Adrenal gland (tissue), 12 donors: Measurements from ENCODE around the gene MKNK2. TPM values are rescaled to one million over a fixed set of nuclear protein-coding genes. Genes with fewer than 3 reads are reported as not detected.
"Not testable (repeated sequence)": the region's sequence is repeated elsewhere in the genome, so short reads cannot be mapped to it uniquely, and the experiment has no call there.

Source experiments
- DNase-seq, 7 donors: peaks; one replicate each; pipeline ENCODE4 v3.0.0-alpha.2; 2019 to 2020
- H3K27ac ChIP-seq, 5 donors: fragments of 200-600 bp; sonication (generic) in 4 of 5; 1 replicate in 3 of 5; 2 replicates in 2 of 5; pipeline versions ENCODE4 v1.5.1 to v1.8.0; 2016 to 2020; ENCODE audit warnings: mild to moderate bottlenecking in 1 of 5
- H3K27me3 ChIP-seq: fragments of 200-600 bp; 2 replicates; pipeline ENCODE4 v1.8.0; 2021
- H3K36me3 ChIP-seq, 2 donors: fragments of 200-600 bp; replicated peaks in 1 of 2; 1 replicate in 1 of 2; 2 replicates in 1 of 2; pipeline versions ENCODE4 v1.5.1 to v1.8.0; 2018 to 2022
- H3K4me1 ChIP-seq, 2 donors: fragments of 200-600 bp; replicated peaks in 1 of 2; 1 replicate in 1 of 2; 2 replicates in 1 of 2; pipeline versions ENCODE4 v1.5.1 to v1.8.0; 2018 to 2021
- H3K4me3 ChIP-seq, 4 donors: fragments of 200-600 bp; sonication (generic) in 3 of 4; one replicate each; pipeline ENCODE4 v1.5.1; 2016 to 2018
- H3K9me3 ChIP-seq, 3 donors: fragments of 200-600 bp; sonication (generic) in 1 of 3; replicated peaks in 1 of 3; 1 replicate in 2 of 3; 2 replicates in 1 of 3; pipeline versions ENCODE4 v1.5.1 to v1.8.0; 2016 to 2021
- CTCF ChIP-seq, 6 experiments: fragments of 450-650 bp in 4 of 6; fragments of 200-600 bp in 2 of 6; sonication (generic) in 1 of 6; IDR thresholded peaks; 1 replicate in 5 of 6; 2 replicates in 1 of 6; pipeline versions ENCODE4 v1.5.1 to v1.8.0; 2016 to 2021; ENCODE audit warnings: antibody characterized with exemption in 6 of 6, mild to moderate bottlenecking in 2 of 6, moderate library complexity in 1 of 6
- POLR2A ChIP-seq, 2 donors: fragments of 450-650 bp; IDR thresholded peaks; one replicate each; pipeline ENCODE4 v1.6.1; 2017; ENCODE audit warnings: antibody characterized with exemption in 2 of 2, mild to moderate bottlenecking in 2 of 2, moderate library complexity in 1 of 2
- WGBS, 4 donors: extraction: QIAGEN DNeasy Blood & Tissue Kit in 2 of 4; methylation state at CpG; one replicate each; pipeline versions ENCODE4 v1.1.5 to v1.1.7; 2013 to 2017; 5-methylcytosine and 5-hydroxymethylcytosine counted together
- intact Hi-C, 2 donors: fragments of 100-400 bp; cut with DNase I; formaldehyde crosslinking; loops; one replicate each; pipeline versions ENCODE4 v1.14.1 to v1.15.0; 2022 to 2023
- polyA plus RNA-seq, 3 donors: library from polyadenylated mRNA; stranded (reverse); fragments of 200-250 nt in 2 of 3; fragments of 350-450 nt in 1 of 3; fragmentation: Illumina TruSeq in 1 of 3; extraction: RNeasy Lipid Tissue Mini Kit (QIAGEN cat#74804) in 1 of 3; gene quantifications; one replicate each; pipeline ENCODE4 v1.2.3, GENCODE V29; 2013 to 2014
- small RNA-seq, 2 donors: library from RNA; depleted of rRNA; stranded (forward); fragments of <200 nt; gene quantifications; one replicate each; pipeline ENCODE3, GENCODE V24; 2016
- total RNA-seq, 9 donors: library from RNA; depleted of rRNA in 4 of 9; stranded (reverse); fragments of >200 nt in 4 of 9; fragments of 120-200 nt in 1 of 9; fragmentation: NEBNext Ultra II Directional in 1 of 9; extraction: Animal tissue kit (Norgen Biotek cat#: 25700) in 1 of 9; gene quantifications; one replicate each; pipeline versions ENCODE4 v1.1.0 to v1.2.4, GENCODE V29; 2013 to 2023
- donor health status: healthy with polysubstance abuse.
- donor health status: Bipolar disorder and iron deficiency.
- donor health status: DM: yes; HTN: yes; CAD: no.
- donor health status: DM: no; HTN: no; CAD: no.
- donor health status: DM: no; HTN: no; CAD: no.
- donor health status: DM: yes; HTN: yes; CAD: no.

Gene MKNK2
- total and polyA plus RNA-seq, 12 donors = 25.5 to 440 (median 164) TPM

DNA sequence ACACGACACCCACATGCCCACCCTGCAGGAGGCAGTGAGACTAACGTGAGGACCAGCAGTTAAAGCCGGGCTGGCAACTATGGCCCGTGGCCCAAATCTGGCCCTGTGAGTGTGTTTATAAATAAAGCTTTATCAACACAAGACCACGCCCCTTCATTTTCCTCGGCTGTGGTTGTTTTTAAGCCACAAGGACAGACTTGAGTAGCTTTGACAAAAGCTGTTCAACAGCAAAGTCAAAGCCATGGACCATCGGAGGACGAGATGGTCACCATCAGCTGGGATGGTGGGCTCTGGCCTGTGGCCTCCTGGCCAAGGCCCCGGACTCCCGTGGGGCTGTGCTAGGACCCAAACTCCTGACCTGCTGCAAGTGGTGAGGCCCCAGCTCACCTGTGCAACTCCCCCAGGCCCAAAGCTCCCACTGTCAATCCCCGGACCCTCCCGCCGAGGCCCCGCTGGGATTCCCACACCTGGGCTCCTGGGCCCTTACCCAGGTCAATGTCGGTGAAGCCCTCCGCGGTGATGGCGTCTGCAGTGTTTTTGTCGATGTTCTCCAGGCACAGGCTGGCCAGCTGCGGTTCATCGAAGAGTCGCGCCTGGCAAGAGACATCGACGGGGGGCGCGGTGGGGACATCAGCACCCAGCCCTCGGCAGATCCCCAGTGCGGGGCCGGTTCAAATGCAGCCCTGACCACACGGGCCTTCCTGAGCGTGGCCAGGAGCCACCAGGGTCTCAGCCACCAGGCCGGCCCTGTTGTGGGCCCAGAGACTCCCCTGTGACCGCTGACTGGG is 60.6 kb downstream of the MKNK2 start:
- 95 to 97% (median 96%) methylated on average over 8 to 34 of the region's 34 CpGs for WGBS, 4 donors
- Histone ChIP-seq H3K4me3 (no peak overlapping the region), H3K27me3 (no peaks in the 10 kb centered on the region), H3K36me3 (peaks cover 0 to 60% of the 10 kb centered on the region in 2 donors), H3K9me3 (no peaks in the 10 kb centered on the region), H3K4me1 (no peaks in the 10 kb centered on the region), H3K27ac (no peak overlapping the region)
- intact Hi-C loops = no loop called here
- TF ChIP-seq POLR2A (IDR thresholded peaks at IDR 0.05) = no peak
- no peak for DNase-seq

DNA sequence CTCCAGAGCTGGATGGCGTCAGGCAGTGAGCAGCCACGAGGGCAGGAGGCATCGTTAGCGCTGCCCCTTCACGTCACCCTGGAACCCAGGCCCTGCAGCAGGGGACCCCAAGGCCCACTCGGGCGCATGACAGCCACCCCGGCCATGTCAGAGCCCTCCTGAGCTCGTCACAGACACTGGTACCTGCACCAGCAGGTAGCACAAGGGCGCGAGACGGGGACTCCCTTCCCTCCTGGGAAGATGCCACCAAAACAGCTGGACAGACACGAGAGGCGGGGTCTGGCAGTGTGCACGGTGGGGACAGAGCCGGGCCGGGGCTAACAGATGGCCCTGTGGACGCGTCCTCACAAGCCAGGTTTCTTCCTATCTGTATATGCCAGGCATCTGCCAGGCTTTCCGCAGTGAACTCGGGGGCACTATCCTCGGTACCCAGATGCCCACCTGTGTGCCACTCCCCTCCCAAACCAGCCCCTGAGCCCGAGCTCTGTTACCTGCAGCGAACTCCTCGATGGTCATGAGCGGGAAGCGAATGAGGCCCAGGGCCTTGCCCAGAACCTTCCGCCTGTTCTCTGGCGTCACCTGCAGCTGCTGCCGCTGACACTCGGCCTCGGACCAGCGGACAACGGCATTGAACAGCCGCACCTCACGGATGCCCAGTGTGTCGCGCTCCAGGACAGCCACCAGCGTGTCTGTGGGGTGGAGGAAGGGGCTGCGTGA is 61.4 kb downstream of the MKNK2 start:
- WGBS, 4 donors = 94 to 97% (median 94%) methylated on average over 12 to 40 of the region's 40 CpGs
- H3K36me3 ChIP-seq = peaks cover 0 to 67% of the 10 kb centered on the region in 2 donors
- no peaks in the 10 kb centered on the region for H3K4me1 ChIP-seq
- H3K27me3 ChIP-seq = no peaks in the 10 kb centered on the region
- H3K9me3 ChIP-seq = no peaks in the 10 kb centered on the region
- DNase-seq = no peak
- intact Hi-C loops = no loop called here
- H3K4me3 ChIP-seq = no peak overlapping the region
- TF ChIP-seq POLR2A (IDR thresholded peaks at IDR 0.05) (no peak), CTCF (IDR thresholded peaks at IDR 0.05) (no peak)
- H3K27ac ChIP-seq = no peak overlapping the region

GRCh38 chr19:1988464-1988863 is 62.6 kb downstream of the MKNK2 start:
- H3K9me3 ChIP-seq, intact Hi-C loops, H3K4me1 ChIP-seq, DNase-seq, H3K4me3 ChIP-seq, H3K27ac ChIP-seq, H3K27me3 ChIP-seq: not testable (repeated sequence)
- peaks cover 0 to 73% of the 10 kb centered on the region in 2 donors for H3K36me3 ChIP-seq
- 87 to 92% (median 90%) methylated on average over 9 to 10 of the region's 10 CpGs for WGBS, 4 donors

Small RNA genes within 50 kb of the gene (small RNA-seq; reads per million reads assigned to genes)
- 0 reads per million in 2 donors for gene AC007136.1

Other genes with a start within 250 kb of the MKNK2 start
- 10 to 100 TPM in 2 of 9 donors, 1 to 10 TPM in 6, under 1 TPM in 1; 0.26 to 15.1 (median 4.9) TPM for gene ATP8B3, start 239.0 kb downstream of the MKNK2 start, total RNA-seq
- gene ATP8B3, start 239.0 kb downstream of the MKNK2 start, polyA plus RNA-seq = 1 to 10 TPM; 2.0 to 9.2 (median 3.9) TPM
- gene REXO1, start 202.8 kb downstream of the MKNK2 start, total RNA-seq = 10 to 100 TPM in 8 of 9 donors, 1 to 10 TPM in 1; 9.3 to 98.8 (median 30.9) TPM
- gene REXO1, start 202.8 kb downstream of the MKNK2 start, polyA plus RNA-seq = 100 to 1,000 TPM in 2 of 3 donors, 10 to 100 TPM in 1; 18.4 to 155 (median 150) TPM
- 10 to 100 TPM in 7 of 9 donors, 1 to 10 TPM in 2; 4.2 to 28.1 (median 16.3) TPM for gene KLF16, start 187.7 kb downstream of the MKNK2 start, total RNA-seq
- 10 to 100 TPM in 1 of 3 donors, 1 to 10 TPM in 2; 2.0 to 12.9 (median 6.9) TPM for gene KLF16, start 187.7 kb downstream of the MKNK2 start, polyA plus RNA-seq
- 100 to 1,000 TPM in 4 of 9 donors, 10 to 100 TPM in 5; 51.8 to 145 (median 93.3) TPM for gene ABHD17A, start 165.7 kb downstream of the MKNK2 start, total RNA-seq
- 100 to 1,000 TPM in 2 of 3 donors, 1 to 10 TPM in 1; 2.5 to 235 (median 195) TPM for gene ABHD17A, start 165.7 kb downstream of the MKNK2 start, polyA plus RNA-seq
- 10 to 100 TPM in 3 of 9 donors, 1 to 10 TPM in 6; 1.7 to 29.6 (median 9.0) TPM for gene ADAT3, start 145.8 kb downstream of the MKNK2 start, total RNA-seq
- gene ADAT3, start 145.8 kb downstream of the MKNK2 start, polyA plus RNA-seq = 1 to 10 TPM in 2 of 3 donors, not detected in 1; 8.1 to 8.3 TPM
- 100 to 1,000 TPM in 3 of 9 donors, 10 to 100 TPM in 6; 17.7 to 192 (median 74.7) TPM for gene SCAMP4, start 145.8 kb downstream of the MKNK2 start, total RNA-seq
- gene SCAMP4, start 145.8 kb downstream of the MKNK2 start, polyA plus RNA-seq = 10 to 100 TPM; 13.5 to 43.8 (median 22.7) TPM
- gene CSNK1G2, start 110.1 kb downstream of the MKNK2 start, total RNA-seq = 10 to 100 TPM; 43.3 to 83.4 (median 71.2) TPM
- gene CSNK1G2, start 110.1 kb downstream of the MKNK2 start, polyA plus RNA-seq = 100 to 1,000 TPM in 2 of 3 donors, 10 to 100 TPM in 1; 30.0 to 120 (median 100) TPM
- 100 to 1,000 TPM in 1 of 9 donors, 10 to 100 TPM in 8; 25.6 to 122 (median 81.7) TPM for gene BTBD2, start 35.5 kb downstream of the MKNK2 start, total RNA-seq
- gene BTBD2, start 35.5 kb downstream of the MKNK2 start, polyA plus RNA-seq = 10 to 100 TPM; 11.8 to 87.5 (median 57.7) TPM
- gene MOB3A, start 45.1 kb upstream of the MKNK2 start, total RNA-seq = 10 to 100 TPM in 8 of 9 donors, 1 to 10 TPM in 1; 5.5 to 54.0 (median 45.0) TPM
- 10 to 100 TPM; 13.6 to 22.4 (median 16.0) TPM for gene MOB3A, start 45.1 kb upstream of the MKNK2 start, polyA plus RNA-seq
- 1 to 10 TPM in 7 of 9 donors, under 1 TPM in 2; 0.69 to 8.7 (median 2.3) TPM for gene IZUMO4, start 45.7 kb upstream of the MKNK2 start, total RNA-seq
- gene IZUMO4, start 45.7 kb upstream of the MKNK2 start, polyA plus RNA-seq = 10 to 100 TPM in 2 of 3 donors, 1 to 10 TPM in 1; 2.6 to 24.6 (median 17.4) TPM
- 100 to 1,000 TPM in 8 of 9 donors, 10 to 100 TPM in 1; 51.3 to 193 (median 122) TPM for gene AP3D1, start 100.3 kb upstream of the MKNK2 start, total RNA-seq
- 100 to 1,000 TPM in 2 of 3 donors, 10 to 100 TPM in 1; 88.7 to 133 (median 120) TPM for gene AP3D1, start 100.3 kb upstream of the MKNK2 start, polyA plus RNA-seq
- 10 to 100 TPM in 7 of 9 donors, 1 to 10 TPM in 2; 4.2 to 98.9 (median 16.4) TPM for gene DOT1L, start 112.7 kb upstream of the MKNK2 start, total RNA-seq
- 10 to 100 TPM in 2 of 3 donors, 1 to 10 TPM in 1; 6.8 to 39.2 (median 13.6) TPM for gene DOT1L, start 112.7 kb upstream of the MKNK2 start, polyA plus RNA-seq
- gene PLEKHJ1, start 185.1 kb upstream of the MKNK2 start, total RNA-seq = 10 to 100 TPM; 58.1 to 89.5 (median 72.1) TPM
- 10 to 100 TPM; 18.1 to 82.9 (median 69.7) TPM for gene PLEKHJ1, start 185.1 kb upstream of the MKNK2 start, polyA plus RNA-seq
- gene SF3A2, start 185.6 kb upstream of the MKNK2 start, total RNA-seq = 10 to 100 TPM in 8 of 9 donors, 1 to 10 TPM in 1; 8.8 to 64.3 (median 27.0) TPM
- 100 to 1,000 TPM in 1 of 3 donors, 10 to 100 TPM in 1, 1 to 10 TPM in 1; 3.9 to 110 (median 52.7) TPM for gene SF3A2, start 185.6 kb upstream of the MKNK2 start, polyA plus RNA-seq
- 1 to 10 TPM in 2 of 9 donors, under 1 TPM in 4, not detected in 3; 0.36 to 1.5 (median 0.68) TPM for gene AMH, start 198.1 kb upstream of the MKNK2 start, total RNA-seq
- gene AMH, start 198.1 kb upstream of the MKNK2 start, polyA plus RNA-seq = 1 to 10 TPM in 2 of 3 donors, not detected in 1; 1.8 to 4.6 TPM
- 1 to 10 TPM in 1 of 9 donors, under 1 TPM in 2, not detected in 6; 0.54 to 1.2 (median 0.84) TPM for gene JSRP1, start 205.2 kb upstream of the MKNK2 start, total RNA-seq
- 1 to 10 TPM in 1 of 3 donors, under 1 TPM in 2; 0.71 to 1.1 (median 0.82) TPM for gene JSRP1, start 205.2 kb upstream of the MKNK2 start, polyA plus RNA-seq
- 1 to 10 TPM in 6 of 9 donors, under 1 TPM in 2, not detected in 1; 0.43 to 3.2 (median 1.5) TPM for gene PEAK3, start 230.9 kb upstream of the MKNK2 start, total RNA-seq
- under 1 TPM; 0.05 to 0.56 (median 0.27) TPM for gene PEAK3, start 230.9 kb upstream of the MKNK2 start, polyA plus RNA-seq